ENCODE measurements around the gene TMEM121B.

TMEM121B gene

DNA sequence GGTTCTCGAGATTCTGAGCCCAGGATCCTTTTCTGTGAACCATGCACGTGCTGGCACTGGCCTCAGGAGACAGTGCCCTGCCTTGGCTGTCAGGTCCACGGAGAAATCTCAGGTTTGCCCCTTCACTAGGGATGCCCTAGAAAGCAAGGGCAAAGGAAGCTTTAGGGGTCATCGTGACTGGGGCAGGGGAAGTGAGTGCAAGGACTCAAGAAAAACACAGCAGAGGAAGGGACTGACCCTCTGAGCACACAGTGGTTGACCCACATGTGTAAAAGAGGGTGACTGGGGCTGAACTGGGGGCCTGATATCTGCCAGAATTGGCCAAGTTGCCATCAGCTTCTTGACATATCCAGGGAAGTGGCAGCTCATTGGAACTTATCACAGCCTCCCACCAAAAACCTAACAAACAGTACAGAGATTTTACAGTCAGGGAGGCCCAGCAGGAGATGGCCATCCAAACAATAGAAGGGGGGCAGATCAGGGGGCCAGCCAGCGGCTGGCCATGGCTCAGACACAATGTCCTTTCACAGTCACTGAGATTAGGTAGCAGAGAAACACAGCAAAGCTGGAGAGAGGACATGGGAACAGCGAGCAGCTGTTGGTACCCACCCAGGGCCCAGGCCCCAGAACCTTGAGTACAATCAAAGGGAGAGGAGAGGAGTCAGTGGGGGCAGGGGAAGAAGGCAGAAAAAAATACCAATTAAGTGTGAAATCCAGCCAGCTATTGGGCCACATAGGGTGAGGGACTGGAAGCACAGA is 4.4 kb downstream of the TMEM121B start:
- Histone ChIP-seq H3K27ac (no peak overlapping the region), H3K4me3 (ENCODE audit: low read depth, low read length) (no peak overlapping the region), H3K36me3 (replicated peaks) (no peaks in the 10 kb centered on the region), H3K27me3 (replicated peaks) (peaks cover 13% of the 10 kb centered on the region)
- in situ Hi-C loops (cut with HindIII; ENCODE audit: low pct_ligation_motif_present, low sequenced_read_pairs): no loop called here
- DNase-seq: no peak
- TF ChIP-seq, protein P1, sequence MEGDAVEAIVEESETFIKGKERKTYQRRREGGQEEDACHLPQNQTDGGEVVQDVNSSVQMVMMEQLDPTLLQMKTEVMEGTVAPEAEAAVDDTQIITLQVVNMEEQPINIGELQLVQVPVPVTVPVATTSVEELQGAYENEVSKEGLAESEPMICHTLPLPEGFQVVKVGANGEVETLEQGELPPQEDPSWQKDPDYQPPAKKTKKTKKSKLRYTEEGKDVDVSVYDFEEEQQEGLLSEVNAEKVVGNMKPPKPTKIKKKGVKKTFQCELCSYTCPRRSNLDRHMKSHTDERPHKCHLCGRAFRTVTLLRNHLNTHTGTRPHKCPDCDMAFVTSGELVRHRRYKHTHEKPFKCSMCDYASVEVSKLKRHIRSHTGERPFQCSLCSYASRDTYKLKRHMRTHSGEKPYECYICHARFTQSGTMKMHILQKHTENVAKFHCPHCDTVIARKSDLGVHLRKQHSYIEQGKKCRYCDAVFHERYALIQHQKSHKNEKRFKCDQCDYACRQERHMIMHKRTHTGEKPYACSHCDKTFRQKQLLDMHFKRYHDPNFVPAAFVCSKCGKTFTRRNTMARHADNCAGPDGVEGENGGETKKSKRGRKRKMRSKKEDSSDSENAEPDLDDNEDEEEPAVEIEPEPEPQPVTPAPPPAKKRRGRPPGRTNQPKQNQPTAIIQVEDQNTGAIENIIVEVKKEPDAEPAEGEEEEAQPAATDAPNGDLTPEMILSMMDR (IDR thresholded peaks at IDR 0.05; ENCODE audit: low read depth, low read length, missing control alignments): no peak

DNA sequence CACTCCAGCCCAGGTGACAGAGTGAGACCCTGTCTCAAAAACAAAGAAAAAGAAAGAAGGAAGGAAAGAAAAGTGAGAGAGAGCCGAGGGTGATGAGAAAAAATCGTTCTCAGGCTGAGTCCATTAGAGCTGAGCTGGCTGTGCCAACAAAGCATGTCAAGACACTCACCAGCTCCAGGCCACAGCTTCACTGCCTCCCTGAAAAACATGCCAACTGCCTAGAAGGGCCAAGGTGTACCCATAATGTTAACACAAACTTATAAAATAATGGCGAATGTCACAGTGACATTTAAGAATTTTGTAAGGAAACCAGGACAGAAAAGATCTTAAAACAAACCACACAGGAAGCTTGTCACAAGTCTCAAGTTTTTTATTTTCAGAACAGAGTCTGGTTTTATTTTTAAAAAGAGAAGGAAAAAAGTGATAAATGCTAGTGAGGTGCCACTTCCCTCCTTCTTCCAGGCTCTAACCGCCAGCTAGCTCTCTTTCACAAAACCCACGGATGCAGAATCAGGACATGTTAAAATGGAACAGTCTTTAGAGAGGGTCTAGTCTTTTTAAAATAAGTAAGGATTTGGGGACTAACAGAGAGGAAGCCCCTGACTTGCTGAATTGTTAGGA is 5.1 kb downstream of the TMEM121B start:
- TF ChIP-seq, protein P1 (IDR thresholded peaks at IDR 0.05; ENCODE audit: low read depth, low read length, missing control alignments): no peak
- in situ Hi-C loops (cut with HindIII; ENCODE audit: low pct_ligation_motif_present, low sequenced_read_pairs): no loop called here
- Histone ChIP-seq H3K27me3 (replicated peaks) (peaks cover 11% of the 10 kb centered on the region), H3K4me3 (ENCODE audit: low read depth, low read length) (no peak overlapping the region), H3K36me3 (replicated peaks) (no peaks in the 10 kb centered on the region), H3K27ac (no peak overlapping the region)
- DNase-seq: no peak

DNA sequence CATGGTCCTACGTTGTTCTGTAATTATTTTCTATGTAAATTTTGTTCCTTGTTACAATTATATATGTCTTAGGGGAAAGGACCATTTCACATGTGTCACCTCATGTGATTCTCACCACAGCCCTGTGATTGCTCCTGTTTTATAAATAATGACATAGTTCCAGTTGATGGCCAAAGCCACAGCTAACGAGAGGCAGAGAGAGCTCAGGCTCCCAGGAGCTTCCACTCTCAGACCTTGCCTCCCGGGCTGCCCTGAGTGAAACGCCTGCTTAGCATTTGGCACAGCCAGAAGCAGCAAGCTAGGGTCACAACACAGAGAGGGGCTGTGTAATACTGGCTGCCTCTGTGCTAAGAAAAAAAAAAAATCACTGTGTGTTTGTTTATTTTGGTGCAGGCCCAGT is 5.9 kb downstream of the TMEM121B start:
- H3K27ac ChIP-seq: no peak overlapping the region
- TF ChIP-seq, protein P1 (IDR thresholded peaks at IDR 0.05; ENCODE audit: low read depth, low read length, missing control alignments): no peak
- H3K27me3 ChIP-seq (replicated peaks): peaks cover 5% of the 10 kb centered on the region
- in situ Hi-C loops (cut with HindIII; ENCODE audit: low pct_ligation_motif_present, low sequenced_read_pairs): no loop called here
- DNase-seq: no peak
- no peak overlapping the region for H3K4me3 ChIP-seq (ENCODE audit: low read depth, low read length)
- no peaks in the 10 kb centered on the region for H3K36me3 ChIP-seq (replicated peaks)

DNA sequence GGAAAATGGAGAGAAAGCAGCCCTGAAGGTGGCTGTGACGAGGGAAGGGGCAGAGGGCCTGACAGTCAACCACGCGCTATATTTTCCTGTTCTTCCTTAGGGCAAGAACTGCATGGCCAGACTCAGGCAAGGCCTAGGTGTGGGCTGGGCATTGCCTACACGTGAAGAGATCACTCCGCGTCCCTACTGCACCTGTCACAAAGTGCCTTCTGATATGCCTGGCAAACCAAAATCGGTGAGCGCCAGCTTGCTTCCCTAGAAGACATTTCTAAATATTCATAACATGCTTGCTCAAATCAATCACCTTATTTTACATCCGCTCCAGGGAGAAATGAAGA is 6.3 kb downstream of the TMEM121B start:
- TF ChIP-seq, protein P1 (IDR thresholded peaks at IDR 0.05; ENCODE audit: low read depth, low read length, missing control alignments): no peak
- Histone ChIP-seq H3K27ac (no peak overlapping the region), H3K4me3 (ENCODE audit: low read depth, low read length) (no peak overlapping the region), H3K36me3 (replicated peaks) (peaks cover 2% of the 10 kb centered on the region), H3K27me3 (replicated peaks) (peaks cover 3% of the 10 kb centered on the region)
- in situ Hi-C loops (cut with HindIII; ENCODE audit: low pct_ligation_motif_present, low sequenced_read_pairs): no loop called here
- DNase-seq: no peak

DNA sequence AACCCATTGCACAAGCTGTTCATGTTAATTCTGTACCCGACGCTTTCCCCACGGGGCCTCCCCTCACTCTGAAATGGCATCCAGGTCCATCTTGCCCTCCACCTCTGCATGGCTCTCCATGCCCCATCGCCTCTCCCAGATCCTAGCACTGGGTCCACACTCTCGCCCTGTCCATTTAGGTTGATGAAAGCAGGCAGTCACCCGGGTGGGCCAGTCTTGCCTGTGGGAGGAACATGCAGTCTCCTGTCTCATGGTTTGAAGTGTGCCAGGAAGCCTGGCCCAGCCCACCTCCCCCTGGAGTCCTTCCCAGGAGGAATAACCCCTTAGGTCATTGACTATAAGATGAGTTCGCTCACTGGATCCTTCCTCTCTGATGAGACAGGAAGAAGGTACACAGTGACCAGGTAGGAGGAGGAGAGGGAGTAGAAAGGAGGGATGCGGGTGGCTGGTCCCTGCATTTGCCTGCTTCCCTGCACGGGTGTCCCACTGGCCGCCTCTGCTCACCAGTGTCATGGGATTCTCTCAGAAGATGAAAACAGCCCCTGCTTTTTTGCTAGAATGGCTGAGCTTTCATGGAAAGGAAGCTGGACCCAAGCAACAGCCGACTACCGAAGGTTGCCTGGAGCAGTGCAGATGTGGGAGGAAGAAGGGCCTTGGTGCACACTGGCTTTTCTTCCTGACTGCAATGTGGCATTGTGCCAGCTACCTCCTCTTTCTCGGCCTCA is 6.8 kb downstream of the TMEM121B start:
- no peak overlapping the region for H3K27ac ChIP-seq

More for the DNA sequence above, 6.8 kb downstream of the TMEM121B start:
- Histone ChIP-seq H3K4me3 (ENCODE audit: low read depth, low read length) (no peak overlapping the region), H3K36me3 (replicated peaks) (peaks cover 7% of the 10 kb centered on the region), H3K27me3 (replicated peaks) (no peaks in the 10 kb centered on the region)
- in situ Hi-C loops (cut with HindIII; ENCODE audit: low pct_ligation_motif_present, low sequenced_read_pairs): no loop called here
- no peak for DNase-seq
- TF ChIP-seq, protein P1 (IDR thresholded peaks at IDR 0.05; ENCODE audit: low read depth, low read length, missing control alignments): no peak

All from brain microvascular endothelial cell (primary cell).